H9 (cell line): ENCODE data around the gene FRMD4B. TPM values are rescaled to one million over a fixed set of nuclear protein-coding genes. Genes with fewer than 3 reads are reported as not detected.

Experiments
- DNase-seq: peaks from one replicate; pipeline ENCODE4 v3.0.0-alpha.2; 2017
- H2AFZ ChIP-seq: one replicate; pipeline ENCODE4 v1.6.1; 2013; ENCODE audit warnings: mild to moderate bottlenecking, low read length, control low read depth, moderate library complexity
- H2AK5ac ChIP-seq: 2 replicates; pipeline ENCODE4 v1.6.1; 2013; ENCODE audit warnings: low read length, control low read depth, mixed read lengths; ENCODE audit not compliant: insufficient read length
- H2BK120ac ChIP-seq: one replicate; pipeline ENCODE4 v1.6.1; 2013; ENCODE audit warnings: low read depth, mild to moderate bottlenecking, low read length, control low read depth, inconsistent platforms; ENCODE audit not compliant: poor library complexity, severe bottlenecking
- H2BK12ac ChIP-seq: 2 replicates; pipeline ENCODE4 v1.6.1; 2013; ENCODE audit warnings: low read length, control low read depth, mixed read lengths, low read depth; ENCODE audit not compliant: insufficient read length
- H2BK15ac ChIP-seq: 2 replicates; pipeline ENCODE4 v1.6.1; 2013; ENCODE audit warnings: low read depth, low read length, control low read depth
- H2BK20ac ChIP-seq: one replicate; pipeline ENCODE4 v1.6.1; 2013; ENCODE audit warnings: low read depth, mild to moderate bottlenecking, low read length, control low read depth, inconsistent platforms; ENCODE audit not compliant: poor library complexity, severe bottlenecking
- H2BK5ac ChIP-seq: 2 replicates; pipeline ENCODE4 v1.6.1; 2013; ENCODE audit warnings: low read length, control low read depth, mixed read lengths; ENCODE audit not compliant: insufficient read length
- H3K14ac ChIP-seq: 2 replicates; pipeline ENCODE4 v1.6.1; 2013; ENCODE audit warnings: low read length, control low read depth; ENCODE audit not compliant: insufficient read depth
- H3K18ac ChIP-seq: 2 replicates; pipeline ENCODE4 v1.6.1; 2013; ENCODE audit warnings: low read depth, mild to moderate bottlenecking, mixed read lengths, low read length, control low read depth; ENCODE audit not compliant: insufficient read length
- H3K23ac ChIP-seq: 2 replicates; pipeline ENCODE4 v1.6.1; 2013; ENCODE audit warnings: low read length, control low read depth, mixed read lengths, low read depth; ENCODE audit not compliant: insufficient read length
- H3K23me2 ChIP-seq: 2 replicates; pipeline ENCODE4 v1.6.1; 2013; ENCODE audit warnings: low read depth, mild to moderate bottlenecking, mixed read lengths, low read length, control low read depth; ENCODE audit not compliant: insufficient read length, poor library complexity, severe bottlenecking
- H3K27ac ChIP-seq: 2 replicates; pipeline ENCODE4 v1.5.1; 2013; ENCODE audit warnings: low read length, control low read depth, mixed read lengths, low read depth; ENCODE audit not compliant: insufficient read length
- H3K27me3 ChIP-seq: 2 replicates; pipeline ENCODE4 v1.6.1; 2013; ENCODE audit warnings: low read length, control low read depth, inconsistent platforms; ENCODE audit not compliant: insufficient read depth
- H3K4ac ChIP-seq: 2 replicates; pipeline ENCODE4 v1.6.1; 2013; ENCODE audit warnings: low read depth, mild to moderate bottlenecking, control low read depth, inconsistent platforms, low read length, moderate library complexity
- H3K4me1 ChIP-seq: 2 replicates; pipeline ENCODE4 v1.6.1; 2013; ENCODE audit warnings: low read length, control low read depth, inconsistent platforms; ENCODE audit not compliant: insufficient read depth
- H3K4me2 ChIP-seq: 2 replicates; pipeline ENCODE4 v1.6.1; 2013; ENCODE audit warnings: low read length, control low read depth, mixed read lengths; ENCODE audit not compliant: insufficient read length, insufficient read depth
- H3K56ac ChIP-seq: 2 replicates; pipeline ENCODE4 v1.6.1; 2013; ENCODE audit warnings: low read depth, mild to moderate bottlenecking, mixed read lengths, low read length, control low read depth; ENCODE audit not compliant: insufficient read length
- H3K79me1 ChIP-seq: 2 replicates; pipeline ENCODE4 v1.6.1; 2013; ENCODE audit warnings: low read depth, mild to moderate bottlenecking, moderate library complexity, low read length, control low read depth, inconsistent platforms; ENCODE audit not compliant: insufficient read depth, poor library complexity, severe bottlenecking
- H3K79me2 ChIP-seq: 2 replicates; pipeline ENCODE4 v1.6.1; 2013; ENCODE audit warnings: low read length, control low read depth, inconsistent platforms; ENCODE audit not compliant: insufficient read depth
- H3K9ac ChIP-seq: 2 replicates; pipeline ENCODE4 v1.6.1; 2013; ENCODE audit warnings: low read length, control low read depth, mixed read lengths; ENCODE audit not compliant: insufficient read length; ENCODE audit errors: extremely low read depth
- H3K9me3 ChIP-seq: one replicate; pipeline ENCODE4 v1.6.1; 2013; ENCODE audit warnings: low read depth, low read length, inconsistent platforms; ENCODE audit not compliant: control insufficient read depth
- H3T11ph ChIP-seq: one replicate; pipeline ENCODE4 v1.6.1; 2013; ENCODE audit warnings: mild to moderate bottlenecking, low read length, control low read depth, inconsistent platforms
- H4K20me1 ChIP-seq: one replicate; pipeline ENCODE4 v1.6.1; 2013; ENCODE audit not compliant: control insufficient read depth, insufficient read length, insufficient read depth
- H4K5ac ChIP-seq: 2 replicates; pipeline ENCODE4 v1.6.1; 2013; ENCODE audit warnings: low read depth, mild to moderate bottlenecking, mixed read lengths, low read length, control low read depth; ENCODE audit not compliant: insufficient read length
- H4K8ac ChIP-seq: replicated peaks from 2 replicates; pipeline ENCODE4 v1.6.1; 2013; ENCODE audit warnings: low read length, control low read depth, mixed read lengths, low read depth; ENCODE audit not compliant: insufficient read length
- H4K91ac ChIP-seq: 2 replicates; pipeline ENCODE4 v1.6.1; 2013; ENCODE audit warnings: low read depth, mild to moderate bottlenecking, moderate library complexity, mixed read lengths, low read length, control low read depth; ENCODE audit not compliant: insufficient read length
- H3K27ac Mint-ChIP-seq, 3 experiments: 2 replicates in 2 of 3; 3 replicates in 1 of 3; pipeline ENCODE4 v1.8.0; 2020 to 2021; ENCODE audit warnings: mixed read lengths in 3 of 3, mild to moderate bottlenecking in 1 of 3, moderate library complexity in 1 of 3
- H3K27me3 Mint-ChIP-seq: 2 replicates; pipeline ENCODE4 v1.8.0; 2021; ENCODE audit warnings: low read depth, mild to moderate bottlenecking, moderate library complexity, mixed read lengths
- H3K36me3 Mint-ChIP-seq, 3 experiments: 2 replicates in 2 of 3; 3 replicates in 1 of 3; pipeline ENCODE4 v1.8.0; 2020 to 2021; ENCODE audit warnings: low read depth in 3 of 3, mixed read lengths in 3 of 3; ENCODE audit not compliant: insufficient read depth in 1 of 3
- H3K4me1 Mint-ChIP-seq, 2 experiments: 2 replicates each; pipeline ENCODE4 v1.8.0; 2020; ENCODE audit warnings: mixed read lengths in 2 of 2
- H3K4me3 Mint-ChIP-seq, 2 experiments: 2 replicates in 1 of 2; 3 replicates in 1 of 2; pipeline ENCODE4 v1.8.0; 2020 to 2021; ENCODE audit warnings: mild to moderate bottlenecking in 2 of 2, mixed read lengths in 2 of 2, moderate library complexity in 1 of 2
- H3K9me3 Mint-ChIP-seq, 2 experiments: 2 replicates in 1 of 2; 3 replicates in 1 of 2; pipeline ENCODE4 v1.8.0; 2020; ENCODE audit warnings: mild to moderate bottlenecking in 2 of 2, mixed read lengths in 2 of 2, moderate library complexity in 1 of 2
- CTCF ChIP-seq: fragments of 200-600 bp; sonication (generic); conservative IDR thresholded peaks from 3 replicates; pipeline ENCODE4 v1.8.0; 2021; ENCODE audit warnings: antibody characterized with exemption, mild to moderate bottlenecking
- total RNA-seq: library from RNA; stranded (reverse); gene quantifications from 2 replicates; pipeline ENCODE4 v1.2.1, GENCODE V29; 2021

The FRMD4B gene
- total RNA-seq, 1 experiment from 2014 or later: 3.4 TPM

GRCh38 chr3:69128509-69128908 is 257.4 kb downstream of the FRMD4B start:
- no peak overlapping the region for H2AFZ ChIP-seq
- H3K79me1 ChIP-seq: no peaks in the 10 kb centered on the region
- H4K20me1 ChIP-seq: no peaks in the 10 kb centered on the region
- no peaks in the 10 kb centered on the region for H3K27me3 ChIP-seq
- TF ChIP-seq CTCF: no peak
- Mint-ChIP-seq H3K4me1 (peaks cover 0 to 3% of the 10 kb centered on the region in 2 experiments; a peak in 1 of 4 replicates), H3K9me3 (no peaks in the 10 kb centered on the region), H3K27me3 (peaks cover 4% of the 10 kb centered on the region; the same call in 1 of the 2 replicates), H3K27ac (no peak overlapping the region; a peak in 1 of 7 replicates), H3K4me3 (no peak overlapping the region), H3K36me3 (no peaks in the 10 kb centered on the region)
- H4K91ac ChIP-seq: no peak overlapping the region
- no peak overlapping the region for H4K5ac ChIP-seq
- H3T11ph ChIP-seq: no peak overlapping the region
- no peak overlapping the region for H2BK15ac ChIP-seq
- no peak overlapping the region for H3K4me2 ChIP-seq
- H3K18ac ChIP-seq: no peak overlapping the region
- H2BK120ac ChIP-seq: no peak overlapping the region
- no peaks in the 10 kb centered on the region; the same call in 1 of the 2 replicates for H3K4me1 ChIP-seq
- H3K56ac ChIP-seq: no peak overlapping the region
- H3K14ac ChIP-seq: no peak overlapping the region
- no peak for DNase-seq
- no peak overlapping the region for H4K8ac ChIP-seq
- no peak overlapping the region for H3K9ac ChIP-seq
- no peak overlapping the region for H3K27ac ChIP-seq
- no peaks in the 10 kb centered on the region for H3K9me3 ChIP-seq
- no peak overlapping the region for H2BK5ac ChIP-seq
- no peak overlapping the region for H3K23ac ChIP-seq
- H3K23me2 ChIP-seq: no peaks in the 10 kb centered on the region
- no peak overlapping the region for H3K4ac ChIP-seq
- H2BK20ac ChIP-seq: no peak overlapping the region
- no peak overlapping the region for H2BK12ac ChIP-seq
- H3K79me2 ChIP-seq: no peaks in the 10 kb centered on the region
- H2AK5ac ChIP-seq: no peak overlapping the region
